Naive thymus-derived CD8-positive, alpha-beta T cell (primary cell): ENCODE results near the gene ECI1. TPM values are rescaled to one million over a fixed set of nuclear protein-coding genes. Genes with fewer than 3 reads are reported as not detected.
"Not testable (repeated sequence)": the region's sequence is repeated elsewhere in the genome, so short reads cannot be mapped to it uniquely, and the experiment has no call there.

Experiments used
- ATAC-seq, 2 donors: fragments of 150-1000 bp; cut with Tn5 transposase in 1 of 2; sonication (Bioruptor Pico), chemical (Tn5 transposase) in 1 of 2; 1 replicate in 1 of 2; 2 replicates in 1 of 2; pipeline ENCODE4 v1.10.0; 2021; ENCODE audit warnings: mild to moderate bottlenecking in 2 of 2, moderate library complexity in 2 of 2
- POLR2A ChIA-PET: fragments of 350-600 bp; sonication (Branson Sonifier 250); formaldehyde crosslinking; loops from one replicate; lab custom pipeline; 2021; ENCODE audit warnings: antibody characterized with exemption; lab: Charles Lee
- DNase-seq, 10 donors: peaks; one replicate each; pipeline versions ENCODE4 v3.0.0 to v3.0.0-alpha.2; 2020 to 2022
- H3K27ac Mint-ChIP-seq, 10 donors: one replicate each; pipeline ENCODE4 v1.8.0; 2020 to 2022; ENCODE audit warnings: mild to moderate bottlenecking in 10 of 10, mixed read lengths in 10 of 10, moderate library complexity in 4 of 10, inconsistent platforms in 1 of 10
- H3K27me3 Mint-ChIP-seq, 5 donors: one replicate each; pipeline ENCODE4 v1.8.0; 2021 to 2022; ENCODE audit warnings: mixed read lengths in 5 of 5
- H3K36me3 Mint-ChIP-seq, 3 donors: one replicate each; pipeline ENCODE4 v1.8.0; 2020 to 2022; ENCODE audit warnings: mixed read lengths in 3 of 3, mild to moderate bottlenecking in 2 of 3, inconsistent platforms in 1 of 3
- H3K4me1 Mint-ChIP-seq, 4 donors: one replicate each; pipeline ENCODE4 v1.8.0; 2021 to 2022; ENCODE audit warnings: mixed read lengths in 4 of 4
- H3K4me3 Mint-ChIP-seq, 10 donors: one replicate each; pipeline ENCODE4 v1.8.0; 2020 to 2022; ENCODE audit warnings: mild to moderate bottlenecking in 10 of 10, mixed read lengths in 10 of 10, moderate library complexity in 6 of 10, inconsistent platforms in 1 of 10
- H3K9me3 Mint-ChIP-seq, 9 donors: one replicate each; pipeline ENCODE4 v1.8.0; 2020 to 2022; ENCODE audit warnings: mixed read lengths in 9 of 9, mild to moderate bottlenecking in 3 of 9, inconsistent platforms in 1 of 9, moderate library complexity in 1 of 9
- polyA plus RNA-seq, 3 donors: library from polyadenylated mRNA; unstranded; fragments of 300-500 nt; fragmentation: Illumina TruSeq; gene quantifications; one replicate each; pipeline ENCODE4 v1.2.3, GENCODE V29; 2021
- total RNA-seq, 8 experiments: library from RNA in 2 of 8; stranded (reverse) in 2 of 8; gene quantifications; one replicate each; pipeline ENCODE4 v1.2.3 and lab custom pipeline; 2021 to 2026

Gene ECI1
- total and polyA plus RNA-seq, 5 experiments from 2014 or later: 22.1 to 40.4 (median 30.6) TPM

- POLR2A ChIA-PET: no interaction called here
- Mint-ChIP-seq H3K27ac (no peak overlapping the region), H3K4me1 (peaks cover 0 to 2% (median 0%) of the 10 kb centered on the region in 4 donors), H3K36me3 (no peaks in the 10 kb centered on the region), H3K27me3 (no peaks in the 10 kb centered on the region), H3K9me3 (no peaks in the 10 kb centered on the region), H3K4me3 (no peak overlapping the region)
- no peak for DNase-seq
- no peak for ATAC-seq
Observed at GRCh38 chr16:2276368-2277195, 25.2 kb upstream of the ECI1 start.

GRCh38 chr16:2275476-2276367 lies 24.3 kb upstream of the ECI1 start:
- Mint-ChIP-seq H3K27ac (no peak overlapping the region), H3K36me3 (no peaks in the 10 kb centered on the region), H3K4me3 (no peak overlapping the region), H3K27me3 (no peaks in the 10 kb centered on the region), H3K4me1 (peaks cover 0 to 6% (median 2%) of the 10 kb centered on the region in 4 donors), H3K9me3 (no peaks in the 10 kb centered on the region)
- POLR2A ChIA-PET: no interaction called here
- DNase-seq: peak in 1 of 10 donors; percentile 50
- ATAC-seq: no peak

DNA sequence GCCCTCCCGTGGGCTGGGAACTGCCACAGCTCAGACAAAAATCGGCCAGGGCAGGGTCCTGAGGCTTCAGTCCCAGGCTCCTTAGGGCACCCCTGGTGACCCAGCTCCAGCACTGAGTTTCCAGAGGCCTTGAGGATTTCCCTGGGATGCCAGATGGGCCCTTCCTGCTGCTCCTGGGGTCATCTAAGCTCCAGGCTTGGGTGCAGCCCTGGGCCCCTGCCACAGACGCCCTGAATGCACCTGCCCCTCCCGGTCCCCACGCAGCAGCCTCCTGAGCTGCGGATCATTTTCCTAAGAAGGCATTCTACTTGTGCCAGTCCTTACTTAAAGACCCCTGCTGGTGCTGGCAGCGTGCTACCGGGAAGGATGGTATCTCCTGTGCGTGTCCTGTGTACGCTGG lies 22.5 kb upstream of the ECI1 start:
- Mint-ChIP-seq H3K36me3 (no peaks in the 10 kb centered on the region), H3K9me3 (no peaks in the 10 kb centered on the region), H3K27me3 (no peaks in the 10 kb centered on the region), H3K4me3 (peak overlapping the region in 1 of 10 donors; percentile 34), H3K27ac (peak overlapping the region in 2 of 10 donors; percentile 20 to 62), H3K4me1 (peaks cover 8 to 13% (median 11%) of the 10 kb centered on the region in 4 donors)
- DNase-seq (peak in 1 of 10 donors; percentile 32), ATAC-seq (no peak)
- POLR2A ChIA-PET: interaction anchor here (0.8 kb wide), 1 partner anchor 22 kb away, joined by 3 read pairs; the partner anchor contains the start of gene ECI1

- H3K9me3 Mint-ChIP-seq: no peaks in the 10 kb centered on the region
- H3K4me3 Mint-ChIP-seq: no peak overlapping the region
- H3K36me3 Mint-ChIP-seq: no peaks in the 10 kb centered on the region
- POLR2A ChIA-PET: no interaction called here
- no peaks in the 10 kb centered on the region for H3K27me3 Mint-ChIP-seq
- DNase-seq (peak in 1 of 10 donors; percentile 53), ATAC-seq (no peak)
- peak overlapping the region in 1 of 10 donors; percentile 73 for H3K27ac Mint-ChIP-seq
- H3K4me1 Mint-ChIP-seq: peaks cover 8 to 14% (median 13%) of the 10 kb centered on the region in 4 donors
Observed at GRCh38 chr16:2273484-2273883, 22.1 kb upstream of the ECI1 start.

GRCh38 chr16:2271848-2272461 lies 20.6 kb upstream of the ECI1 start:
- Mint-ChIP-seq H3K36me3 (peaks cover 0 to 2% (median 0%) of the 10 kb centered on the region in 3 donors), H3K27me3 (no peaks in the 10 kb centered on the region), H3K4me1 (peaks cover 13 to 25% (median 17%) of the 10 kb centered on the region in 4 donors), H3K4me3 (no peak overlapping the region), H3K27ac (no peak overlapping the region), H3K9me3 (no peaks in the 10 kb centered on the region)
- ATAC-seq (no peak), DNase-seq (peak in 1 of 10 donors; percentile 51)
- POLR2A ChIA-PET: interaction anchor here (0.6 to 1.6 kb wide), 2 partner anchors 20 to 183 kb away, joined by 6 to 7 read pairs; partner anchors contain the start of gene ECI1

- ATAC-seq: no peak
- H3K27ac Mint-ChIP-seq: peak overlapping the region in 1 of 10 donors; percentile 56
- H3K9me3 Mint-ChIP-seq: no peaks in the 10 kb centered on the region
- DNase-seq: peak in 1 of 10 donors; percentile 56
- peaks cover 0 to 6% (median 0%) of the 10 kb centered on the region in 3 donors for H3K36me3 Mint-ChIP-seq
- POLR2A ChIA-PET: interaction anchor here (1.6 to 3.1 kb wide), 2 partner anchors 19 to 20 kb away, joined by 7 to 31 read pairs; partner anchors contain the start of gene ECI1
- H3K4me3 Mint-ChIP-seq: peak overlapping the region in 2 of 10 donors; percentile 18 to 56
- H3K4me1 Mint-ChIP-seq: peaks cover 17 to 36% (median 29%) of the 10 kb centered on the region in 4 donors
- no peaks in the 10 kb centered on the region for H3K27me3 Mint-ChIP-seq
Observed at GRCh38 chr16:2270588-2271470, 19.4 kb upstream of the ECI1 start.

DNA sequence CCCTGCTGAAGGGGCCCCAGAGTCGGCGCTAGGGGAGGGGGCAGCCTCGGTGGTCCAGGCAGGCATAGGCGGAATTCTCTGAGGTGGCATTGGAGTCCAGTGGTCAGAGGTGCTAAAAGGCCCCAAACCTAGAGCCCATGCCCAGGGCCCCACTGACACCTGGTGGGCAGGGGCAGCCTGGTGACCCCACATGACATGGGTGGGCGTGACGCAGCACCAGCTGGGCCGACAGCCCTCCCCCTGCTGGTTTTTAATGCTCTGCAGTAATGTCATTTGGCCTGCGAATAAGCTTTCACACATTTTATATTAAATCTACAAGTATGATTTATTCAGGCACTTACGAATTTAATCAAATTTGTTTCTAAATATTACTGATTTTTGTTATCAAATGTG lies 18.7 kb upstream of the ECI1 start:
- peaks cover 17 to 43% (median 35%) of the 10 kb centered on the region in 4 donors for H3K4me1 Mint-ChIP-seq
- peak overlapping the region in 6 of 10 donors; percentile 92 to 99 (median 96) for H3K4me3 Mint-ChIP-seq
- POLR2A ChIA-PET: interaction anchor here (0.5 to 3.1 kb wide), 3 partner anchors 19 to 511 kb away, joined by 3 to 31 read pairs (median 4); partner anchors contain the start of gene ECI1
- no peaks in the 10 kb centered on the region for H3K9me3 Mint-ChIP-seq
- ATAC-seq (no peak), DNase-seq (no peak)
- no peaks in the 10 kb centered on the region for H3K27me3 Mint-ChIP-seq
- peak overlapping the region in 2 of 10 donors; percentile 88 to 98 for H3K27ac Mint-ChIP-seq
- H3K36me3 Mint-ChIP-seq: peaks cover 0 to 13% (median 0%) of the 10 kb centered on the region in 3 donors

DNA sequence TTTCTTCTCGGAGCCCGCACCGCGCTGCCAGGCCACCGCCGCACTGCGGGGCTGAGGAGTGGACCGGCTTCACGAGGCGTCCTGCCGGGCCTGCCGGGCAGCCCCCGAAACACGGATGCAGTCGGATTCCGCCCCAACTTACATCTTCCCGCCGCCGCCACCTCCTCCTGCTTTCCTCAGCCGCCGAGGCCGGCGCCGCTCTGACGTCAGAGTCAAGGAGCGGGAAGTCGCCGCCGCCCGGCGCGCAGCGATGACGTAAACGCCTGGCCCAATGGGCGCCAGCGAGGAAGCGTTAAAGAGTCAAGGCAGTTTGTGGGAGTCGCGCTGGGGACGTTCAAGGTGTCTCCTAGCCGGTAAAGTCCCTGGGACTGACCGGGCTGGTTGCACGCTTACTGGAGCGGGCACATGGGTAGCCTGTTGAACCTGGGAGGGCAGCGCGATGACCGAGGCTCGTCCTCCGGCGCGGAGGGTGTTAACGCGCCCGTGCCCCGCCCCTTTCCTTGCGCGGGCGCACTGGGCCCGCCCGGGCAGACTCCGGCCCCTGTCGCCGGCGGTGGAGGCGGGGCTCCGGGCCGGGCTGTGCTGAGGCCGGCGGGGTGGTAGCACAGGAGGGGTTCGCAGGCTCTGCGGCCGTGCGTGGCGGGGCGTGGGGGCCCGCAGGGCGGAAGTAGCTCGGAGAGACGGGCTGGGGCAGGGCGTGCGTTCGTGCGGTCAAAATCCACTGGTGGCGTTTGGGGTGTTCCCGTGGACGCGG lies 16.7 kb upstream of the ECI1 start, which contains the start of gene RNPS1:
Gene RNPS1 (minus strand): TSS at position 214 of the 754 bp plus-strand sequence. CDS start 3,483 bp downstream, outside the sequence.
- Mint-ChIP-seq H3K36me3 (peaks cover 0 to 31% (median 0%) of the 10 kb centered on the region in 3 donors), H3K9me3 (no peaks in the 10 kb centered on the region), H3K4me1 (peaks cover 22 to 51% (median 42%) of the 10 kb centered on the region in 4 donors), H3K27me3 (no peaks in the 10 kb centered on the region), H3K4me3 (peak within 1 kb of the TSS; percentile 92 to 99 (median 96)), H3K27ac (peak within 1 kb of the TSS; percentile 94 to 99 (median 98))
- peak; percentile 91 to 99 (median 96) for DNase-seq
- POLR2A ChIA-PET: interaction anchor here (0.7 to 3.1 kb wide), 8 partner anchors 14 to 485 kb away, joined by 3 to 31 read pairs (median 6); partner anchors contain the start of genes ABCA3, ECI1, NUBP2 and PGP
- ATAC-seq: peak; percentile 80 to 85

DNA sequence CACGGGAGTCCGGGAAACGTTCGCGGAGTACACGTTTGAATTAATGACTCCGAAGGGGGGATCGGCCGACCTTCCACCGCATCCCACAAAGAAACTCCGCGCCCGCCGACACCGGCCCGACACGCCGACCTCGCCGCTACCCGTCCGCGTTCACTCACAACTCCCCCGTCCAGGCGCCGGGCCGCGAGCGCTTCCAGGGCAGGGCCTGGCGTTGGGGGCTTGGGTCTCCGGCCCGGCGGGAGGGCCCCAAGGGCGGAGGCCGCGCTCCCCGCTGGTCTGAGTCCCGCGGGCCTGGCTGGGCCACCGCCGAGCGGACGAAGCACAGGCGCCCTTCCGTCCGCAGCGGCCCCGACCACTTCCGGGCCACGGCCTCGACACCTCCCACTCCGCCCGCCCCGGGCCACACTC lies 16.1 kb upstream of the ECI1 start:
- peak overlapping the region; percentile 92 to 99 (median 96) for H3K4me3 Mint-ChIP-seq
- not testable (repeated sequence) for H3K9me3 Mint-ChIP-seq, H3K27me3 Mint-ChIP-seq, DNase-seq
- peak overlapping the region; percentile 94 to 99 (median 98) for H3K27ac Mint-ChIP-seq
- peaks cover 0 to 37% (median 0%) of the 10 kb centered on the region in 3 donors for H3K36me3 Mint-ChIP-seq
- ATAC-seq: peak; percentile 38 to 51
- peaks cover 24 to 51% (median 43%) of the 10 kb centered on the region in 4 donors for H3K4me1 Mint-ChIP-seq
- POLR2A ChIA-PET: interaction anchor here (1.0 to 1.9 kb wide), 2 partner anchors 14 to 16 kb away, joined by 3 to 6 read pairs; partner anchors contain the start of gene ECI1

DNA sequence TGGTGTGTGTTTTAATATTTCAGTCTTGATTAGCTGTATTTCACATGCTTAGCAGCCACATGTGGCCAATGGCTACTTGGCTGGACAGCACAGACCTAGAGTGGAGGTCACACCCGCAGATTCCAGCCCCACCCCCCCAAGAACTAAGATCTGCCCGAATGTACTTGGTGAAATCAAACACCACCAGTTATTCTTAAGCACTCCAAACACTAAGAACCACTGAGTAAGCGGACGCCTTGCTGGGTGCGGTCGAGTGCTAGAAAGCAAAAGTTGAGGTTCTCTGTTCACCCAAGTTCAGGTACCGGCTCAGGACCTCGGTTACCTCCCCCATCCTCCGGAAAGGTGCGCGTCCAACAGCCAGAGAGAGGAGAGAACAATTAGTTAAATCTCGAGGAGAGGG lies 15.5 kb upstream of the ECI1 start:
- not testable (repeated sequence) for H3K27me3 Mint-ChIP-seq, ATAC-seq, H3K9me3 Mint-ChIP-seq
- POLR2A ChIA-PET: interaction anchor here (1.0 kb wide), 1 partner anchor 15 kb away, joined by 3 read pairs; the partner anchor contains the start of gene ECI1
- peak overlapping the region; percentile 66 to 99 (median 92) for H3K27ac Mint-ChIP-seq
- peak in 3 of 10 donors; percentile 23 to 37 (median 23) for DNase-seq
- H3K36me3 Mint-ChIP-seq: peaks cover 0 to 43% (median 3%) of the 10 kb centered on the region in 3 donors
- peaks cover 24 to 51% (median 44%) of the 10 kb centered on the region in 4 donors for H3K4me1 Mint-ChIP-seq
- H3K4me3 Mint-ChIP-seq: peak overlapping the region; percentile 86 to 99 (median 94)
